Nephron (organoid): ENCODE data around the gene CYB5B.

Experiments
- H3K27ac Mint-ChIP-seq, 3 experiments: 2 replicates each; pipeline ENCODE4 v1.8.0; 2020; ENCODE audit warnings: mixed read lengths in 3 of 3, mild to moderate bottlenecking in 2 of 3, moderate library complexity in 1 of 3
- H3K27me3 Mint-ChIP-seq: 2 replicates; pipeline ENCODE4 v1.8.0; 2021; ENCODE audit warnings: low read depth, mild to moderate bottlenecking, moderate library complexity, mixed read lengths
- H3K36me3 Mint-ChIP-seq: 2 replicates; pipeline ENCODE4 v1.8.0; 2020; ENCODE audit warnings: low read depth, mixed read lengths
- H3K4me1 Mint-ChIP-seq: 2 replicates; pipeline ENCODE4 v1.8.0; 2020; ENCODE audit warnings: mixed read lengths
- H3K4me3 Mint-ChIP-seq, 3 experiments: 2 replicates each; pipeline ENCODE4 v1.8.0; 2020; ENCODE audit warnings: mild to moderate bottlenecking in 3 of 3, mixed read lengths in 3 of 3, moderate library complexity in 2 of 3
- H3K9me3 Mint-ChIP-seq: 2 replicates; pipeline ENCODE4 v1.8.0; 2020; ENCODE audit warnings: mixed read lengths
- TF ChIP-seq, protein P1 (sequence below), 3 experiments: fragments of 200-600 bp; sonication (generic); IDR thresholded peaks; one replicate each; pipeline ENCODE4 v1.5.0; 2021; ENCODE audit warnings: antibody characterized with exemption in 3 of 3; ENCODE audit not compliant: unreplicated experiment in 3 of 3

Gene CYB5B

DNA sequence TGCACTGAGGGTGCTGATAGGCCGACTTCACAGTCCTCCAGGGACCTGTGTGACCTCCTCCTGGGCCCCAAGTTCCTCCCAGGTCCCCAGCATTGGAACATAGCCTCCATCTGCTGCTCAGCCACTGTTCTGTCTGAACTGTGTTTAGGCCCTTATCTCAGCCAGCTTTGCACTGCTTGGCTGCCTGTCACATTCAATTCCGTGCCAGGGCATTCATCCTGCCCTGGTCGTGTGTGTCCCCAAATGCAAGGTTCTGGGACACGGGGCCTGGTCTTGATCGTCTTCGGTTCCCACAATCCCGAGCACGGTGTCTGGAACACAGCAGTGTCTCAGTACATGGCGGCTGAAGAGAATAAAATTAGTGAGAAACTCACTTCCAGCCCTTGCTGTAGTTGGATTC lies 71.4 kb downstream of the CYB5B start:
- TF ChIP-seq, protein P1, sequence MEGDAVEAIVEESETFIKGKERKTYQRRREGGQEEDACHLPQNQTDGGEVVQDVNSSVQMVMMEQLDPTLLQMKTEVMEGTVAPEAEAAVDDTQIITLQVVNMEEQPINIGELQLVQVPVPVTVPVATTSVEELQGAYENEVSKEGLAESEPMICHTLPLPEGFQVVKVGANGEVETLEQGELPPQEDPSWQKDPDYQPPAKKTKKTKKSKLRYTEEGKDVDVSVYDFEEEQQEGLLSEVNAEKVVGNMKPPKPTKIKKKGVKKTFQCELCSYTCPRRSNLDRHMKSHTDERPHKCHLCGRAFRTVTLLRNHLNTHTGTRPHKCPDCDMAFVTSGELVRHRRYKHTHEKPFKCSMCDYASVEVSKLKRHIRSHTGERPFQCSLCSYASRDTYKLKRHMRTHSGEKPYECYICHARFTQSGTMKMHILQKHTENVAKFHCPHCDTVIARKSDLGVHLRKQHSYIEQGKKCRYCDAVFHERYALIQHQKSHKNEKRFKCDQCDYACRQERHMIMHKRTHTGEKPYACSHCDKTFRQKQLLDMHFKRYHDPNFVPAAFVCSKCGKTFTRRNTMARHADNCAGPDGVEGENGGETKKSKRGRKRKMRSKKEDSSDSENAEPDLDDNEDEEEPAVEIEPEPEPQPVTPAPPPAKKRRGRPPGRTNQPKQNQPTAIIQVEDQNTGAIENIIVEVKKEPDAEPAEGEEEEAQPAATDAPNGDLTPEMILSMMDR (IDR thresholded peaks at IDR 0.05; ENCODE audit: unreplicated experiment in 3 of 3) = no peak
- H3K27ac Mint-ChIP-seq = no peak overlapping the region
- peaks cover 8% of the 10 kb centered on the region for H3K27me3 Mint-ChIP-seq
- H3K4me1 Mint-ChIP-seq = no peaks in the 10 kb centered on the region
- peaks cover 4% of the 10 kb centered on the region for H3K9me3 Mint-ChIP-seq
- no peak overlapping the region for H3K4me3 Mint-ChIP-seq
- H3K36me3 Mint-ChIP-seq = no peaks in the 10 kb centered on the region

DNA sequence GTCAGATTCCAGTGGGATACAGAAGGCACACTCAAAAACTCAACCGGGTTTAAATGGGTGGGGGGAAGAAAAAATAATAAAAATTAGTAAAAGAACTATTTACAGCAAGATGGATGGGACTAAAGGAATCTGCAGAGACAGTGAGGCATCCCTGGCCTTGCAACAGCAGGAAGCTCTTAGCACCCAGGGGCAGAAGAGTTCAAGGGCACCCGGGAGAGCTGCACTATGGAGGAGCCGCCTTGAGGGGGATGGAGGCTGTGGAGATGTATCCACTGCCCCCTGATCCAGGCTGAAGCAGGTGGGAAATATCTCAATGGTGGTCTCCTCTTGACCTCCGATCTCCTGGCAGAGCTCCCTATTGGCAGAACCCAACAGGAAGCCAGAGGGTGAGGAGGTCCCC lies 72.0 kb downstream of the CYB5B start:
- TF ChIP-seq, protein P1 (IDR thresholded peaks at IDR 0.05; ENCODE audit: unreplicated experiment in 3 of 3) = no peak
- H3K36me3 Mint-ChIP-seq = no peaks in the 10 kb centered on the region
- H3K4me1 Mint-ChIP-seq = no peaks in the 10 kb centered on the region
- no peak overlapping the region for H3K27ac Mint-ChIP-seq
- H3K27me3 Mint-ChIP-seq = peaks cover 8% of the 10 kb centered on the region
- H3K4me3 Mint-ChIP-seq = no peak overlapping the region
- peaks cover 4% of the 10 kb centered on the region for H3K9me3 Mint-ChIP-seq

DNA sequence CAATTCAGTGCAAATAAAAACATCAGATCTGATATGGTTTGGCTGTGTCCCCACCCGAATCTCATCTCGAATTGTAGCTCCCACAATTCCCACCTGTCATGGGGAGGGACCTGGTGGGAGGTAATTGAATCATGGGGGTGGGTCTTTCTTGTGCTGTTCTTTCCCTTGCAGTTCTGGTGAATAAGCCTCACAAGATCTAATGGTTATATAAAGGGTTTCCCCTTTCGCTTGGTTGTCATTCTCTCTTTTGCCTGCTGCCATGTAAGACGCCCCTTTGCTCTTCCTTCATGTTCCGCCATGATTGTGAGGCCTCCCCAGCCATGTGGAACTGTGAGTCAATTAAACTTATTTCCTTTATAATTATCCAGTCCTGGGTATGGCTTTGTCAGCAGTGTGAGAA lies 72.5 kb downstream of the CYB5B start:
- Mint-ChIP-seq H3K36me3 (no peaks in the 10 kb centered on the region), H3K4me1 (peaks cover 2% of the 10 kb centered on the region), H3K9me3 (peaks cover 4% of the 10 kb centered on the region), H3K27ac (no peak overlapping the region), H3K27me3 (peaks cover 8% of the 10 kb centered on the region), H3K4me3 (no peak overlapping the region)
- TF ChIP-seq, protein P1 (IDR thresholded peaks at IDR 0.05; ENCODE audit: unreplicated experiment in 3 of 3) = no peak

DNA sequence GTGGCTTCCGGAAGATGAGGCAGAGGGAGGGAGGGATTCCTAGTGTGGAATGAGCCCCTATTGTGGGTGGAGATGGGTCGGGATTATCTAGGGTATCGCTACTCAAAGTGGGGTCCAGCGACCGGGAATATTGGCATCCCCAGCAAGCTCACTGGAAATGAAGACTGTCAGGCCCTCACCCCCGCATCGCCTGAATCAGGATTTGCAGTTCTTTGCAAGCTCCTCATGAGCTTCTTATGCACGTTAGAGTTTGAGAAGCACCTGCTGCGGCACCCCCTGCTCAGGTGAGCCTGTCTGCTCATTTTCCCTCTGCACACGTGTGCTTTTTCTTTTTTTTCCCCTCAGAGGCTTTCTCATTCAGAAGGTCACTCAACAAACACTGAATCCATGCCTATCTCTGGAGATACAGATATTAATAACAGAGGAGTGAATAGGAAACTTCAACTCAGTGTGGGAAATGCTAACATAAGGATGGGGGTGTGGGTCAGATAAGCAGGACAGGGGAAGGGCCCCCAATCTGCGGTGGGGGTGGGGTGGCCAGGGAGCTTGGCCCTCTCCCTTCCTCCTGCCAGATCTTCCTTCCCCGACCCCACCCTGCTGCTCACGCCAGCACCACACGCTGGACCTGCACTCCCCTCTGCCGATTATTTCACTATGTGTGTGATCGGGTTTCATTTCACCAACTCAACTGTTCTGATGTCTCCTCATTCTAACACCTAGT lies 73.6 kb downstream of the CYB5B start:
- peaks cover 4% of the 10 kb centered on the region for H3K9me3 Mint-ChIP-seq
- H3K4me1 Mint-ChIP-seq = peaks cover 9% of the 10 kb centered on the region
- no peak overlapping the region for H3K4me3 Mint-ChIP-seq
- TF ChIP-seq, protein P1 (IDR thresholded peaks at IDR 0.05; ENCODE audit: unreplicated experiment in 3 of 3) = no peak
- H3K36me3 Mint-ChIP-seq = no peaks in the 10 kb centered on the region
- H3K27me3 Mint-ChIP-seq = peaks cover 8% of the 10 kb centered on the region
- H3K27ac Mint-ChIP-seq = no peak overlapping the region

DNA sequence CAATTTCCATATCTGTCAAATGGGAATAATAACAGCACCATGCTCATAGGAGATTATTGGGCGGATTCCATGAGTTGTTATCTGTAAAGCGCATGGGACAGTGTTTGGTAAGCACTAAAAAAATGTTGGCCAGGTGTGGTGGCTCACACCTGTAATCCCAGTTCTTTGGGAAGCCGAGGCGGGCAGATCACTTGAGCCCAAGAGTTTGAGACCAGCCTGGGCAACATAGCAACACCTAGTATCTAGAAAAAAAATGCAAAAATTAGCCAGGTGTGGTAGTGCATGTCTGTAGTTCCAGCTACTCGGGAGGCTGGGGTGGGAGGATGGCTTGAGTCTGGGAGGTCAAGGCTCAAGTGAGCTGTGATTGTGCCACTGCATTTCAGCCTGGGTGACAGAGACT lies 74.5 kb downstream of the CYB5B start:
- no peak overlapping the region for H3K4me3 Mint-ChIP-seq
- peaks cover 8% of the 10 kb centered on the region for H3K27me3 Mint-ChIP-seq
- no peak overlapping the region for H3K27ac Mint-ChIP-seq
- H3K4me1 Mint-ChIP-seq = peaks cover 9% of the 10 kb centered on the region
- H3K36me3 Mint-ChIP-seq = no peaks in the 10 kb centered on the region
- H3K9me3 Mint-ChIP-seq = no peaks in the 10 kb centered on the region
- TF ChIP-seq, protein P1 (IDR thresholded peaks at IDR 0.05; ENCODE audit: unreplicated experiment in 3 of 3) = no peak
